Esophagus muscularis mucosa (tissue), 4 donors: ENCODE measurements around the gene KCNE4. TPM values are rescaled to one million over a fixed set of nuclear protein-coding genes. Genes with fewer than 3 reads are reported as not detected.

Experiments used
- DNase-seq: peaks from one replicate; pipeline ENCODE4 v3.0.0-alpha.2; 2017; ENCODE audit errors: extremely low spot score
- H3K27ac ChIP-seq, 4 donors: fragments of 200-600 bp; sonication (generic); replicated peaks in 1 of 4; 1 replicate in 3 of 4; 2 replicates in 1 of 4; pipeline ENCODE4 v1.5.1; 2016 to 2019; ENCODE audit warnings: mild to moderate bottlenecking in 1 of 4
- H3K27me3 ChIP-seq, 4 donors: fragments of 200-600 bp; sonication (generic); one replicate each; pipeline versions ENCODE4 v1.5.1 to v1.6.0; 2016 to 2019
- H3K36me3 ChIP-seq, 4 donors: fragments of 200-600 bp; sonication (generic); one replicate each; pipeline ENCODE4 v1.5.1; 2016 to 2019
- H3K4me1 ChIP-seq, 4 donors: fragments of 200-600 bp; sonication (generic); one replicate each; pipeline ENCODE4 v1.5.1; 2016 to 2019
- H3K4me3 ChIP-seq, 4 donors: fragments of 200-600 bp; sonication (generic); 1 replicate in 2 of 4; 2 replicates in 2 of 4; pipeline ENCODE4 v1.5.1; 2016 to 2019; ENCODE audit warnings: mild to moderate bottlenecking in 4 of 4, moderate library complexity in 1 of 4
- H3K9me3 ChIP-seq, 4 donors: fragments of 200-600 bp; sonication (generic); 1 replicate in 3 of 4; 2 replicates in 1 of 4; pipeline ENCODE4 v1.5.1; 2016 to 2019
- EP300 ChIP-seq: sonication (generic); formaldehyde crosslinking; IDR thresholded peaks from one replicate; pipeline ENCODE4 v1.6.1; 2017; ENCODE audit warnings: antibody characterized with exemption
- POLR2A ChIP-seq: fragments of 450-650 bp; IDR thresholded peaks from one replicate; pipeline ENCODE4 v1.6.1; 2017; ENCODE audit warnings: antibody characterized with exemption, moderate library complexity, mild to moderate bottlenecking, low read depth
- POLR2AphosphoS5 ChIP-seq, 2 donors: sonication (generic); formaldehyde crosslinking; IDR thresholded peaks; one replicate each; pipeline ENCODE4 v1.6.1; 2017; ENCODE audit warnings: antibody characterized with exemption in 2 of 2
- WGBS: methylation state at CpG from one replicate; pipeline ENCODE4 v1.1.5; 2018; 5-methylcytosine and 5-hydroxymethylcytosine counted together
- intact Hi-C: fragments of 100-400 bp; cut with DNase I; formaldehyde crosslinking; loops from one replicate; pipeline ENCODE4 v1.15.1; 2023
- total RNA-seq, 4 donors: library from RNA; depleted of rRNA; stranded (reverse); fragments of >200 nt; gene quantifications; one replicate each; pipeline versions ENCODE4 v1.1.0 to v1.2.1, GENCODE V29; 2016
- TF ChIP-seq, protein P1 (sequence below), 3 experiments: fragments of 200-600 bp in 2 of 3; fragments of 450-650 bp in 1 of 3; sonication (generic) in 2 of 3; IDR thresholded peaks; one replicate each; pipeline ENCODE4 v1.5.1; 2017 to 2019; ENCODE audit warnings: antibody characterized with exemption in 3 of 3, mild to moderate bottlenecking in 2 of 3, moderate library complexity in 1 of 3

The KCNE4 gene
- total RNA-seq, 4 donors from 2014 or later = 11.6 to 38.1 (median 17.7) TPM

DNA sequence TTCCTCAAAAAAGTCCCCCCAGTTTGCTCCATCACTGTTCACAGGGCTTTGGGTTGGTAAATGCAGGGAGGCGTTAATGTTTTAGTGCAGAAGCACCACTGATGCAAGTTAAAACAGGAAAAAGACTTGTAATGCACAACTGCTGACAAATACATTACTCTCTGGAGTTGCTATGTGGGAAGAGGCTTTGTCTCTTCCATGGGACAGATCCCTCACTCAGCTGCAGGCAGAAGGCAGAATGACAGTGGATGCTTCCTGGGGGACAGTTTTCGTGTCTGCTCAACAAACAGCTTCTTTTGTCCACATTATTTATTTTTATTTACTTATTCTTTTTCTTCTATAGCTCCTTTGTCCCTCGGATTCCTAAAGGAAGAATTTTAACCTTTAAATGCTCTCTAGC, 22.7 kb upstream of the KCNE4 start:
- no peak for DNase-seq
- TF ChIP-seq POLR2AphosphoS5 (IDR thresholded peaks at IDR 0.05) (no peak), EP300 (no peak), POLR2A (no peak)
- TF ChIP-seq, protein P1, sequence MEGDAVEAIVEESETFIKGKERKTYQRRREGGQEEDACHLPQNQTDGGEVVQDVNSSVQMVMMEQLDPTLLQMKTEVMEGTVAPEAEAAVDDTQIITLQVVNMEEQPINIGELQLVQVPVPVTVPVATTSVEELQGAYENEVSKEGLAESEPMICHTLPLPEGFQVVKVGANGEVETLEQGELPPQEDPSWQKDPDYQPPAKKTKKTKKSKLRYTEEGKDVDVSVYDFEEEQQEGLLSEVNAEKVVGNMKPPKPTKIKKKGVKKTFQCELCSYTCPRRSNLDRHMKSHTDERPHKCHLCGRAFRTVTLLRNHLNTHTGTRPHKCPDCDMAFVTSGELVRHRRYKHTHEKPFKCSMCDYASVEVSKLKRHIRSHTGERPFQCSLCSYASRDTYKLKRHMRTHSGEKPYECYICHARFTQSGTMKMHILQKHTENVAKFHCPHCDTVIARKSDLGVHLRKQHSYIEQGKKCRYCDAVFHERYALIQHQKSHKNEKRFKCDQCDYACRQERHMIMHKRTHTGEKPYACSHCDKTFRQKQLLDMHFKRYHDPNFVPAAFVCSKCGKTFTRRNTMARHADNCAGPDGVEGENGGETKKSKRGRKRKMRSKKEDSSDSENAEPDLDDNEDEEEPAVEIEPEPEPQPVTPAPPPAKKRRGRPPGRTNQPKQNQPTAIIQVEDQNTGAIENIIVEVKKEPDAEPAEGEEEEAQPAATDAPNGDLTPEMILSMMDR (IDR thresholded peaks at IDR 0.05) = no peak

DNA sequence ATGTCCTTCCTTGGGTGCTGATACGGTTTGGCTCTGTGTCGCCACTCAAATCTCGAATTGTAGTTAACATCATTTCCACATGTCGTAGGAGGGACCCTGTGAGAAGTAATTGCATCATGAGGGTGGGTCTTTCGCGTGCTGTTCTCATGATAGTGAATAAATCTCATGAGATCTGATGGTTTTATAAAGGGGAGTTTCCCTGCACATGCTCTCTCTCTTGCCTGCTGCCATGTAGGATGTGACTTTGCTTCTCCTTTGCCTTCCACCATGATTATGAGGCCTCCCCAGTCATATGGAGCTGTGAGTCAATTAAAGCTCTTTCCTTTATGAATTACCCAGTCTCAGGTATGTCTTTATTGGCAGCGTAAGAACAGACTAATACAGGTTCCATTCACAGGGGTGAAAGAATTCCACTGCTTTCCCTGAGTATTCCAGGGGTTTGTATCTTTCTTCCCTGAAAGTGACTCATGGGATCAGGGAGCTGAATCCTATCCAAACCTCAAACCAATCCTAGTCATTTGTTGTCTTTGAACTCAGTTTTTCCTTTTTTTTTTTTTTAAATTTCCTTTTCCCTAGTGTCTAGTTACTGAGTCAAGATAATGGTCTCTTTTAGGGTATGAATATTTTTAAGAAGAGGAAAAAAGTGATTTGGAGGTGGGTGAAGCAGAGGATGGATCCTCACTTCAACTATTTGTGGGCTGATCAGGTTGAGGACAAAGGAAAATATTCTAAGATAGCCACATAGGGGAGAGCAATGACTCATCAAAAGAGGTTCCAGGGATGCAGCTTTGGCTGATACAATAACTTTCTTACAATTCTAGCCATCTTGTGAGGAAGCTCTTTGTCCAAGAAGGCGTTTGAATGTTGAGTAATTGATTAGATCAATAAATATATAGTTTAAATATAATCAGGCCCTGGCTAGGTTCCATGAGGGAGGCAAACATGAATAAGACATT, 19.5 kb upstream of the KCNE4 start:
- Histone ChIP-seq H3K4me1 (peaks cover 0 to 2% (median under 1%) of the 10 kb centered on the region in 4 donors), H3K27ac (no peak overlapping the region), H3K27me3 (no peaks in the 10 kb centered on the region), H3K4me3 (no peak overlapping the region), H3K9me3 (peaks cover 0 to 16% (median 2%) of the 10 kb centered on the region in 4 donors), H3K36me3 (no peaks in the 10 kb centered on the region)
- no peak for TF ChIP-seq EP300
- TF ChIP-seq, protein P1 (IDR thresholded peaks at IDR 0.05) = no peak
- no peak for TF ChIP-seq POLR2A
- TF ChIP-seq POLR2AphosphoS5 (IDR thresholded peaks at IDR 0.05) = no peak
- WGBS = 93% methylated on average over 8 of the region's 8 CpGs
- intact Hi-C loops = no loop called here
- no peak for DNase-seq

More for the DNA sequence above, 22.7 kb upstream of the KCNE4 start:
- Histone ChIP-seq H3K4me1 (peaks cover 0 to 16% (median 15%) of the 10 kb centered on the region in 4 donors), H3K27me3 (no peaks in the 10 kb centered on the region), H3K9me3 (peaks cover 0 to 16% (median 2%) of the 10 kb centered on the region in 4 donors), H3K4me3 (no peak overlapping the region), H3K36me3 (no peaks in the 10 kb centered on the region), H3K27ac (no peak overlapping the region)
- 82% methylated on average over 3 of the region's 3 CpGs for whole genome bisulfite sequencing
- intact Hi-C loops = no loop called here

DNA sequence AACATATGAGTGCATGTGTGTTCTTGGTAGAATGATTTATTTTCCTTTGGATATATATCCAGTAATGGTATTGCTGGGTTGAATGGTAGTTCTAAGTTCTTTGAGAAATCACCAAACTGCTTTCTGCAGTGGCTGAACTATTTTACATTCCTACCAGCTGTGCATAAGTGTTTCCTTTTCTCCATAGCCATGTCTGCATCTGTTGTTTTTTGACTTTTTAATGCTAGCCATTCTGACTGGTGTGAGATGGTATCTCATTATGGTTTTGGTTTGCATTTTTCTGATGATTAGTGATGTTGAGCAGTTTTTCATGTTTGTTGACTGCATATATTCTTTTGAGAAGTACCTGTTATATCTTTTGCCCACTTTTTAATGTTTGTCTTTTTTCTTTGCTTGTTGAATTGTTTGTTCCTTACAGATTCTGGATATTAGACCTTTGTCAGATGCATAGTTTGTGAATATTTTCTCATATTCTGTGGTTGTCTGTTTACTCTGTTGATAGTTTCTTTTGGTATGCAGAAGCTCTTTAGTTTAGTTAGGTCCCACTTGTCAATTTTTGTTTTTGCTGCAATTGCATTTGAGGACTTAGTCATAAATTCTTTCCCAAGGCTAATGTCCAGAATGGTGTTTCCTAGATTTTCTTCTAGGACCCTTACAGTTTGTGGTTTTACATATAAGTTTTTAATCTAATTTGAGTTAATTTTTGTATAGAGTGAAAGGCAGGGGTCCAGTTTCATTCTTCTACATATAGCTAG, 17.6 kb upstream of the KCNE4 start:
- Histone ChIP-seq H3K27ac (no peak overlapping the region), H3K36me3 (no peaks in the 10 kb centered on the region), H3K4me3 (no peak overlapping the region), H3K27me3 (no peaks in the 10 kb centered on the region), H3K9me3 (peaks cover 0 to 16% (median 2%) of the 10 kb centered on the region in 4 donors), H3K4me1 (no peaks in the 10 kb centered on the region)
- TF ChIP-seq EP300 = no peak
- no peak for TF ChIP-seq POLR2AphosphoS5 (IDR thresholded peaks at IDR 0.05)
- TF ChIP-seq, protein P1 (IDR thresholded peaks at IDR 0.05) = no peak
- no peak for TF ChIP-seq POLR2A
- DNase-seq = no peak
- intact Hi-C loops = no loop called here

DNA sequence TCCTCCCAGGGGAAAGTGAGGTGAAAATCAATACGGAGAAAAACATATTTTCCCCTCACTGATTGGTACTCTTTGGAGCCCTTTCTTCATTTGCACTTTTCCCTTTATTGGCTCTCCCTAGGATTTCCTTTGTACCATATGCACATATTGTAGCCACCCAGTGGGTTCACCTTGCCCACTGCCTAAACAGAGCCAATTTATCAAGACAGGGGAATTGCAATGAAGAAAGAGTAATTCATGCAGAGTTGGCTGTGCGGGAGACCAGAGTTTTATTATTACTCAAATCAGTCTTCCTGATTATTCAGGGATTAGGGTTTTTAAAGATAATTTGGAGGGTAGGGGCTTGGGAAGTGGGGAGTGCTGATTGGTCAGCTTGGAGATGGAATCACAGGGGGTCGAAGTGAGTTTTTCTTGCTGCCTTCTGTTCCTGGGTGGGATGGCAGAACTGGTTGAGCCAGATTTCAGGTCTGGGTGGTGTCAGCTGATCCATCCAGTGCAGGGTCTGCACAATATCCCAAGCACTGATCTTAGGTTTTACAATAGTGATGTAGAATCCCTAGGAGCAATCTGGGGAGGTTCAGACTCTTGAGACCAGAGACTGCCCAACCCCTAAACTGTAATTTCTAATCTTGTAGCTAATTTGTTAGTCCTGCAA, 15.1 kb upstream of the KCNE4 start:
- Histone ChIP-seq H3K4me3 (no peak overlapping the region), H3K4me1 (peaks cover 4 to 9% (median 8%) of the 10 kb centered on the region in 4 donors), H3K27ac (no peak overlapping the region), H3K36me3 (no peaks in the 10 kb centered on the region), H3K9me3 (peaks cover 0 to 14% (median 2%) of the 10 kb centered on the region in 4 donors), H3K27me3 (no peaks in the 10 kb centered on the region)
- TF ChIP-seq EP300 = no peak
- TF ChIP-seq POLR2AphosphoS5 (IDR thresholded peaks at IDR 0.05) = no peak
- TF ChIP-seq, protein P1 (IDR thresholded peaks at IDR 0.05) = no peak
- 80% methylated on average over 3 of the region's 3 CpGs for WGBS
- intact Hi-C loops = loop anchor here (5.0 kb wide), 1 partner anchor 35 kb away; no protein-coding TSS in a partner anchor
- DNase-seq = no peak
